T-helper 17 cell (primary cell): ENCODE measurements around the gene SMG1. TPM values are rescaled to one million over a fixed set of nuclear protein-coding genes. Genes with fewer than 3 reads are reported as not detected.

ENCODE experiments used
- ATAC-seq: fragments of 150-1000 bp; cut with Tn5 transposase; 2 replicates; pipeline ENCODE4 v1.10.0; 2021; ENCODE audit warnings: mild to moderate bottlenecking, moderate library complexity
- DNase-seq, 3 donors: peaks; one replicate each; pipeline versions ENCODE4 v3.0.0 to v3.0.0-alpha.2; 2020 to 2021
- H3K9me3 ChIP-seq: one replicate; pipeline ENCODE4 v1.7.0; 2013; ENCODE audit warnings: low read length, mild to moderate bottlenecking; ENCODE audit not compliant: control insufficient read depth, poor library complexity, severe bottlenecking
- H3K27ac Mint-ChIP-seq: one replicate; pipeline ENCODE4 v1.8.0; 2022; ENCODE audit warnings: mild to moderate bottlenecking, moderate library complexity, mixed read lengths
- H3K27me3 Mint-ChIP-seq: one replicate; pipeline ENCODE4 v1.8.0; 2022; ENCODE audit warnings: mixed read lengths
- H3K36me3 Mint-ChIP-seq: one replicate; pipeline ENCODE4 v1.8.0; 2022; ENCODE audit warnings: low read depth, mixed read lengths
- H3K4me1 Mint-ChIP-seq: one replicate; pipeline ENCODE4 v1.8.0; 2022; ENCODE audit warnings: mild to moderate bottlenecking, mixed read lengths
- H3K4me3 Mint-ChIP-seq: one replicate; pipeline ENCODE4 v1.8.0; 2022; ENCODE audit warnings: mild to moderate bottlenecking, moderate library complexity, mixed read lengths
- total RNA-seq, 4 donors: library from RNA in 2 of 4; stranded (reverse) in 2 of 4; gene quantifications; one replicate each; pipeline ENCODE4 v1.2.3 and lab custom pipeline; 2022 to 2026

SMG1 gene
- total RNA-seq, 2 donors from 2014 or later = 177 to 192 TPM

GRCh38 chr16:18832006-18832405, 94.2 kb downstream of the SMG1 start:
- ATAC-seq = no peak
- H3K36me3 Mint-ChIP-seq = peaks cover 16% of the 10 kb centered on the region
- DNase-seq = no peak
- H3K4me3 Mint-ChIP-seq = no peak overlapping the region
- H3K9me3 ChIP-seq = no peaks in the 10 kb centered on the region
- no peaks in the 10 kb centered on the region for H3K4me1 Mint-ChIP-seq
- no peaks in the 10 kb centered on the region for H3K27me3 Mint-ChIP-seq
- H3K27ac Mint-ChIP-seq = no peak overlapping the region

GRCh38 chr16:18829251-18829650, 97.0 kb downstream of the SMG1 start:
- H3K27ac Mint-ChIP-seq = no peak overlapping the region
- H3K36me3 Mint-ChIP-seq = peaks cover 12% of the 10 kb centered on the region
- DNase-seq = no peak
- no peaks in the 10 kb centered on the region for H3K27me3 Mint-ChIP-seq
- no peak for ATAC-seq
- no peaks in the 10 kb centered on the region for H3K9me3 ChIP-seq
- H3K4me3 Mint-ChIP-seq = no peak overlapping the region
- no peaks in the 10 kb centered on the region for H3K4me1 Mint-ChIP-seq

GRCh38 chr16:18827890-18828289, 98.3 kb downstream of the SMG1 start:
- Mint-ChIP-seq H3K4me1 (no peaks in the 10 kb centered on the region), H3K27ac (peak overlapping the region; percentile 70), H3K4me3 (no peak overlapping the region), H3K36me3 (peaks cover 7% of the 10 kb centered on the region), H3K27me3 (no peaks in the 10 kb centered on the region)
- H3K9me3 ChIP-seq = no peaks in the 10 kb centered on the region
- DNase-seq (no peak), ATAC-seq (no peak)

GRCh38 chr16:18816286-18816685, 109.9 kb downstream of the SMG1 start:
- H3K4me3 Mint-ChIP-seq = no peak overlapping the region
- no peaks in the 10 kb centered on the region for H3K9me3 ChIP-seq
- DNase-seq (no peak), ATAC-seq (no peak)
- H3K27me3 Mint-ChIP-seq = no peaks in the 10 kb centered on the region
- peaks cover 6% of the 10 kb centered on the region for H3K4me1 Mint-ChIP-seq
- H3K36me3 Mint-ChIP-seq = peaks cover 8% of the 10 kb centered on the region
- H3K27ac Mint-ChIP-seq = no peak overlapping the region

- H3K9me3 ChIP-seq = no peaks in the 10 kb centered on the region
- no peak overlapping the region for H3K27ac Mint-ChIP-seq
- DNase-seq = no peak
- no peaks in the 10 kb centered on the region for H3K4me1 Mint-ChIP-seq
- peaks cover 11% of the 10 kb centered on the region for H3K36me3 Mint-ChIP-seq
- H3K4me3 Mint-ChIP-seq = no peak overlapping the region
- ATAC-seq = no peak
- no peaks in the 10 kb centered on the region for H3K27me3 Mint-ChIP-seq
Observed at GRCh38 chr16:18811925-18812324, 114.3 kb downstream of the SMG1 start.

- H3K9me3 ChIP-seq = no peaks in the 10 kb centered on the region
- DNase-seq = no peak
- Mint-ChIP-seq H3K27me3 (no peaks in the 10 kb centered on the region), H3K27ac (no peak overlapping the region), H3K4me1 (peaks cover 6% of the 10 kb centered on the region), H3K36me3 (peaks cover 9% of the 10 kb centered on the region), H3K4me3 (no peak overlapping the region)
- no peak for ATAC-seq
Observed at GRCh38 chr16:18809165-18809564, 117.0 kb downstream of the SMG1 start.

GRCh38 chr16:18805257-18805773, 120.9 kb downstream of the SMG1 start:
- Mint-ChIP-seq H3K27me3 (no peaks in the 10 kb centered on the region), H3K27ac (peak overlapping the region; percentile 92), H3K4me1 (peaks cover 24% of the 10 kb centered on the region), H3K4me3 (no peak overlapping the region), H3K36me3 (peaks cover 6% of the 10 kb centered on the region)
- ATAC-seq (no peak), DNase-seq (no peak)
- H3K9me3 ChIP-seq = no peaks in the 10 kb centered on the region

- ATAC-seq = no peak
- peak overlapping the region; percentile 92 for H3K27ac Mint-ChIP-seq
- H3K9me3 ChIP-seq = no peaks in the 10 kb centered on the region
- no peak for DNase-seq
- no peaks in the 10 kb centered on the region for H3K27me3 Mint-ChIP-seq
- no peak overlapping the region for H3K4me3 Mint-ChIP-seq
- H3K4me1 Mint-ChIP-seq = peaks cover 31% of the 10 kb centered on the region
- H3K36me3 Mint-ChIP-seq = peaks cover 2% of the 10 kb centered on the region
Observed at GRCh38 chr16:18804540-18804939, 121.7 kb downstream of the SMG1 start.

- H3K27ac Mint-ChIP-seq = peak overlapping the region; percentile 99
- H3K4me3 Mint-ChIP-seq = no peak overlapping the region
- H3K27me3 Mint-ChIP-seq = no peaks in the 10 kb centered on the region
- H3K4me1 Mint-ChIP-seq = peaks cover 34% of the 10 kb centered on the region
- H3K9me3 ChIP-seq = no peaks in the 10 kb centered on the region
- peaks cover 2% of the 10 kb centered on the region for H3K36me3 Mint-ChIP-seq
- no peak for ATAC-seq
- no peak for DNase-seq
Observed at GRCh38 chr16:18803569-18804462, 122.4 kb downstream of the SMG1 start.

GRCh38 chr16:18802767-18803343, 123.4 kb downstream of the SMG1 start:
- no peak for DNase-seq
- peak overlapping the region; percentile 99 for H3K27ac Mint-ChIP-seq
- no peak for ATAC-seq
- H3K9me3 ChIP-seq = no peaks in the 10 kb centered on the region
- H3K36me3 Mint-ChIP-seq = peaks cover 2% of the 10 kb centered on the region
- H3K4me1 Mint-ChIP-seq = peaks cover 37% of the 10 kb centered on the region
- H3K4me3 Mint-ChIP-seq = no peak overlapping the region
- no peaks in the 10 kb centered on the region for H3K27me3 Mint-ChIP-seq

- DNase-seq (peak; percentile 98 to 99 (median 99)), ATAC-seq (peak; percentile 95)
- H3K9me3 ChIP-seq = no peaks in the 10 kb centered on the region
- Mint-ChIP-seq H3K27me3 (no peaks in the 10 kb centered on the region), H3K4me3 (peak within 1 kb of the TSS; percentile 91), H3K4me1 (peaks cover 39% of the 10 kb centered on the region), H3K36me3 (peaks cover 2% of the 10 kb centered on the region), H3K27ac (peak within 1 kb of the TSS; percentile 99)
Observed at GRCh38 chr16:18801145-18801972, 124.8 kb downstream of the SMG1 start, which contains the start of gene ARL6IP1. ARL6IP1 (minus strand) TSS chr16:18801549; CDS start chr16:18801466, 83 bp downstream.

- peak overlapping the region; percentile 91 for H3K4me3 Mint-ChIP-seq
- ATAC-seq = no peak
- peaks cover 2% of the 10 kb centered on the region for H3K36me3 Mint-ChIP-seq
- no peak for DNase-seq
- H3K9me3 ChIP-seq = no peaks in the 10 kb centered on the region
- H3K27ac Mint-ChIP-seq = peak overlapping the region; percentile 99
- no peaks in the 10 kb centered on the region for H3K27me3 Mint-ChIP-seq
- peaks cover 35% of the 10 kb centered on the region for H3K4me1 Mint-ChIP-seq
Observed at GRCh38 chr16:18800775-18801144, 125.4 kb downstream of the SMG1 start.

- Mint-ChIP-seq H3K27me3 (no peaks in the 10 kb centered on the region), H3K4me3 (peak overlapping the region; percentile 91), H3K36me3 (peaks cover 2% of the 10 kb centered on the region), H3K27ac (peak overlapping the region; percentile 99), H3K4me1 (peaks cover 35% of the 10 kb centered on the region)
- ATAC-seq = no peak
- DNase-seq = no peak
- no peaks in the 10 kb centered on the region for H3K9me3 ChIP-seq
Observed at GRCh38 chr16:18800293-18800692, 125.9 kb downstream of the SMG1 start.
